NCI-H187 (cell line): ENCODE data around the gene CTSA.

Experiments
- DNase-seq, 2 experiments: peaks; one replicate each; lab custom pipeline; 2025; lab: John Stamatoyannopoulos, UW

CTSA gene

DNA sequence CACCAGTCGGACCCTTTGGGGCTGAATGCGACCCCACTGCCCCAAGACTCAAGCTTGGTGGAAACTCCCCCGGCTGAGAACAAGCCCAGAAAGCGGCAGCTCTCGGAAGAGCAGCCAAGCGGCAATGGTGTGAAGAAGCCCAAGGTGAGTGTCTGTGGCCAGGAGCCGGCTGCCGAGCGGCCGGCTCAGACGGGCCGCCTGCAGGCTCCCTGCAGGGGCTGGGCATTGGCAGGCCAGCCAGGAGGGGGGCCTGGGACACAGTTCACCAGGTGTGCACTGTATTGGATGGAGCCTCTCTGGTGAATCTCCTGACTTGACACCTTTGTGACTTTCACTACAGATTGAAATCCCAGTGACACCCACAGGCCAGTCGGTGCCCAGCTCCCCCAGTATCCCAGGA lies 49.3 kb downstream of the CTSA start:
- DNase-seq: no peak

DNA sequence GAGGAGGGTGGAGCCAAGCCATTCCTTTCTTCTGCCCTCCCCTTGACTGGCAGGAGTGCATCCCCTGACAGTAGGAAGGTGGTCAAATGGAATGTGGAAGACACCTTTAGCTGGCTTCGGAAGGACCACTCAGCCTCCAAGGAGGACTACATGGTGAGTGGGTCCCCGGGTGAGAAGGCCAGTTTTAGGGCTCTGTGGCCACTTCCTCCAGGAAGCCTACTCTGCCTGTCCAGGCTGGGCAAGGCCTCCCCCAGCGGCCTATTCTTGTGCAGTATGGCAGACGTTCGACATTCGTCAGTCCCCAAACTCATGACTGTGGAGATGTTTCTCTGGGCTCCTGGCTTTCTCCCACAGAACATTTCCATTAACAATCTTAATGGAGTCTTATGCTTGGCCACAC lies 52.5 kb downstream of the CTSA start:
- DNase-seq: no peak

GRCh38 chr20:45944151-45944964 lies 53.2 kb downstream of the CTSA start:
- DNase-seq: no peak

- DNase-seq: no peak
Measured at GRCh38 chr20:45944965-45945677, 54.0 kb downstream of the CTSA start.

GRCh38 chr20:45945678-45946148 lies 54.6 kb downstream of the CTSA start:
- DNase-seq: no peak

- DNase-seq: no peak
Measured at GRCh38 chr20:45946149-45946970, 55.2 kb downstream of the CTSA start.

DNA sequence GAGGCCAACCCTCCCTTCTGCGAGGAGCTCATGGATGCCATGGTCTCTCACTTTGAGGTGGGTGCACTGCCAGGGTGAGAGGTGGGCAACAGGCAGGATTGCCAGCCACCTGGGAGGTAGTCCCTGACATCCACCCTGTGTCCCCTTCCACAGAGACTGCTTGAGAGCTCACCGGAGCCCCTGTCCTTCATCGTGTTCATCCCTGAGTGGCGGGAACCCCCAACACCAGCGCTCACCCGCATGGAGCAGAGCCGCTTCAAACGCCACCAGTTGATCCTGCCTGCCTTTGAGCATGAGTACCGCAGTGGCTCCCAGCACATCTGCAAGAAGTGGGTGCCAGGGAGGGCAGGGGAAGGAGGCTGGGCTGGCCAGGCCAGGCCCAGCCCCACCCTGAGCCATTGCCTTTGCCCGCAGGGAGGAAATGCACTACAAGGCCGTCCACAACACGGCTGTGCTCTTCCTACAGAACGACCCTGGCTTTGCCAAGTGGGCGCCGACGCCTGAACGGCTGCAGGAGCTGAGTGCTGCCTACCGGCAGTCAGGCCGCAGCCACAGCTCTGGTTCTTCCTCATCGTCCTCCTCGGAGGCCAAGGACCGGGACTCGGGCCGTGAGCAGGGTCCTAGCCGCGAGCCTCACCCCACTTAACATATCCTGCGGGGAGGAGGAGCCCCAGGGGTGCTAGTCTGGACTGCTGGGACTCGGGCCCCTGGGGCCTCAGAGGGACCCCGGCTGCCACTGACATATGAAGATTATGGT lies 56.2 kb downstream of the CTSA start:
- DNase-seq: no peak

GRCh38 chr20:45948261-45948733 lies 57.2 kb downstream of the CTSA start:
- no peak for DNase-seq
